HG02970 (cell line): Measurements from ENCODE around the gene RGS10.
A peak's percentile ranks its signal among the peaks of the same experiment; 100 is the strongest.

ENCODE experiments used
- ATAC-seq: cut with Tn5 transposase; IDR thresholded peaks from one replicate; pipeline ENCODE4 v1.9.1; 2021; ENCODE audit warnings: mild to moderate bottlenecking, moderate library complexity, moderate number of reproducible peaks; ENCODE audit not compliant: unreplicated experiment, low FRiP score

The RGS10 gene

DNA sequence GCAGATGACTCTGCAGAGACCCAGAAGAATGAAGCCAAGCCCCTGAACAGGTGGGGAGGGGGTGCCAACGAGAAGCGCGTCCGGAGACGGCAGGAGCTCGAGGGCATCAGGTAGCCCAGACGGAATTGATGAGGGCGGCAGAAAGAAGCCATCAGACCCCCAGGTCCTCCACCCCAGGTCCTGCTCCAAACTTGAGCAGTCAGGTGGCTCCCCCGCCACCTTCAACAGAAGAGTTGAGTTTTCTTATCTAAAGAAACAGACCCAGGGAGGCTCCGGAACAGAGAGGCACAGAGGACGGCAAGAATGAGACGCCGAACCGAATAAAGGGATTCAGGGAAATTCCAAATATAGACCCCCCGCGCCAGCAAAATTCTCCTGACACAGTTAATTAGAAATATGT lies 22.2 kb downstream of the RGS10 start:
- ATAC-seq: no peak

DNA sequence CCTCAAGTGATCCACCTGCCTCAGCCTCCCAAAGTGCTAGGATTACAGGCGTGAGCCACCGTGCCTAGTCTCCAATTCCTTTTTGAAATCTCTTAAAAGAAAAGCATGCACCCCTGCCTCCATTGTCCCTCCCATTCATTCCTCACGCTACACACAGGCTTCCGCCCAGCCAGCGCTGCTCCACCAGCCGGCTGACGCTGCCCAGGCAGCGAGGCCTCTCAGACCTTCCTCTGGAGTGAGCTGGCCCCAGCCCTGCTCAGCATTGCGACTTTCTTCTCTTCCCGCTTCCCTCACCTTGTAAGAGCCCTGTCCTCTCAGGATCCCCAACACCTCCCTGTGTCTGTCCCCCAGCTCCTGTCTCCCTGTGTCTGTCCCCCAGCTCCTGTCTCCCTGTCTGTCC lies 23.6 kb downstream of the RGS10 start:
- ATAC-seq: no peak

DNA sequence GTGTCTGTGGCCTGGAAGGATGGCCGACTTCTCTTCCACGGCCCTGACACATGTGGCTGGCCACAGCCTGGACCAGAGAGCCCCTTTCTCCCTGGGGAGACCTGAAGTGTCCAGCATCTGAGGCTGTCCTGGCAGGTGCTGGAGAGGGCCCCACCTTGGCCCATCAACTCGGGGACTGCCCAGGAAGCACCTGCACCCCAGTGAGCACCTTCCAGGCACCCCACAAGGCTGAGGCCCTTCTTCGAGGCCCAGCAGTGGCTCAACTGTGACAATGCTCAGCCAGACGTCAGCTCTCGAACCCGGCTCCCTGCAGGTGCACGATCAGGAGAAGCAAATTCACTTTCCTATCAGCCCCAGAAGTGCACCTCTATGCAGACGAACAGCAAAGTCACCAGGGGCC lies 24.3 kb downstream of the RGS10 start:
- ATAC-seq: no peak

DNA sequence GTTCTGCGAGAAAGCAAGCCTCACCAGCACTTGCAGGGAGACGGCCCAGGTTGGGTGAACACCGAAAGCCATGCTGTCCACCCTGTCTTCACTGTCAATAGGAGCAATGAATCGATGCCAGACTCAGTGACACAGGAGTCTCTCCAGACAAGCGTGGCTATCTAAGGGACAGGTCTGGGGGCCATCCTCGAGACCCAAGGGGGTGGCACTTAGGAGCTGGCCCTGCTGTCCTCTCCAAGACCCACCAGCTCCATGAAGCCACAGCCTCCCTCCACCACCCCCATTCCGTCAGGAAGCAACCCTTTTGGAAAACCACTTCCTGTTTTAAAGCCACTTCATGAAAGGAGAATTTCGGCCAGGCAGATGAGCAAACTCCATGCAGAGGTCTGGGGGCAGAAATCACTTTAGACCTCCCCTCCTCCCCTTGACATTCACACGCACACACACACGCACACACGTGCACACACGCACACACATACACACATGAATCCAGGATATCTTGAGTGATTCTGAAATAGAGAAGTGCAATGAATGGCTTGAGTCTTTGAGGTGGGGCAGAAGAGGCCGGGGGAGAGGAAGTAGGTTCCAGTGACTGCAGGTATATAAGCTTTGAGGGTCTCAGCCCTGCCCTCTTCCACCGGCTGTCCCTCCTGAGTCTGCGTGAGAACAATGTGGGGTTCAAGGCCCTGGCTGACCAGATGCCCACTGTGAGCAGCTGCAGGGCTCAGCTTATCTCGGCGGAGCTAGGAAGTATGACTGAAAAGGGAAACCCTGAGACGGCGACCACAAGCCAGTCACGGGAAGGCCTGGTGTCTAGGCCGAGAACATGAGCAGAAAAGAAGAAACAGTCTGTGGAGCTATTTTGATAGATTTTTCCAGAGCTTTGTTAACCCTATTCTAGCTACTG lies 25.0 kb downstream of the RGS10 start:
- ATAC-seq: no peak

DNA sequence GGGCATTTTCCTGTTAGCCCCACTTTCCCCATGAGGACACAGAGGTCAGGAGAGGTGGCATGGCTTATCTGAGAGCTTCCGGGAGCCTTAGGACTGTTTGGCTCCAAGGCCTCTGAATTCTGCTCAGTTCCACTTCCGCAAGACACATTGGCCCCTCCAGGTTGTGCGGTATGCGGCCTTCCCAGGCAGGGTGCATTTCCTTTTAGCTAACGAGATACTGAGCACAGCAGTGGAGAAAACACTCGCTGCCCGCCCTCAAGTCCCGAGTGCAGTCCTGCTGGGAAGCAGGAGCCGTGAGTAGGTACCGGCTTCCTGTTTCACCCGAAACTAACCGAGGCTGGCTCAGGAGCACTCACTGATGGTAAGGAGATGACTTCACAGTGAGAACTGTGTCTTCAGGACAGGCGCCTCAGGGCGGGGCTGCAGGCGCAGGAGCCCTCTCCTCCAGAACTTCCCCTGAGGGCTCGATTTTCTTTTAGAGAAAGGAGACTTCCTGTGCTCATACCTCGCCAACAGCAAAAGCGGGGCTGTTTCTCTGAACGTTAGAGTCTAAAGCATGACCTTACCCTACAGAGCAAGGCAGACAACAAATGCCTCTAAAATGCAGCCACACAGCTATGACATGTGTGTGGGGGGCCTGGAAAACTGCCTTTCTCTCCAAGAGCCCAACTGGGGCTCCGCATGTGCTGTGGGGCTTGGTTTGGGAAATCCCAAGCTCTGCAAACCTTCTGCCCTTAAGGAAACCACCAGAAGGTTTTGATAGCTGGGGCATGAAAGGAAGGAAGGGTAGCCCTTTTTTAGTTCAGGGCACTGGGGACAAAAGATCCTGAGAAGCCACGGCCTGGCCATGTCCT lies 25.9 kb downstream of the RGS10 start:
- peak; percentile 64 for ATAC-seq

DNA sequence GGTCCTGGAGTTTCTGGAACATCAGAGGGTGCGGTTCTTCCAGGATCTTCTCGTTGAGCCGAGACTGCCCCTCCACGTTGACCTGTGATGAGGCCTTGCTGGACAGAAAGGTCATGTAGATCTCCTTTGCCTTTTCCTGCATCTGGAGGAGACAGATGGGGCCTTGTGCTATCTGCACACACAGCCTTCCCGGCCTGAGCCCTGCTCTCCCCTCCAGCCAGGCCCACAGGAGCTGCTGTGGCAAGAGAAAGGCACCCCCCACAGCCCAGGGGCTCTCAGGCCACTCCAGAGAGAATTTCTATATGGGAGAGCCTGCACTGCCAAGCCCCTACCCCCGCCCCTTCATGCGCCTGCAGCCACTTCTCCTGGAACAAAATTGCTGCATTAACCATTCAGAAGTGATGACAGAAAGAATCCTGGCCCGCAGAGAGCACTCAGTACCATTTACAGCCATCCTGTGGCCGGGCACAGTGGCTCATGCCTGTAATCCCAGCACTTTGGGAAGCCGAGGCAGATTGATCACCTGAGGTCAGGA lies 26.9 kb downstream of the RGS10 start:
- no peak for ATAC-seq

DNA sequence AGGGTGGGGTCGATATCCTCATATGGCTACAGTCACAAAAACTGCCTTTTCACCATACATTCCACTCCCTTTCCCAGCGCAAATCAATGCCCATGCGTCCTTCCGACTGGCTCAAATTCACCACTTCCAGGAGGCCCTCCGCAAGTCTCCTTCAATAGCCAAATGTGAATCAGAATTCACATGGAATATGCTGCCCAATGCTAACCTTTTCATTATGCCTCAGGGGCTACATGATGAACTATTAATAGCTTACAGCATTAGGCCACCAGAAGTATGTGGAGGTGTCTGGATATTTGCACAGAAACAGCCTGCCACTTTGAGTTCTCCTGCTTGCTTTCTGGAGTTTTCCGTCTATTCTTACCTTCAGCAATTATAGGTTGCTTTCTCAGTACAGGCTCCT lies 27.7 kb downstream of the RGS10 start:
- no peak for ATAC-seq

DNA sequence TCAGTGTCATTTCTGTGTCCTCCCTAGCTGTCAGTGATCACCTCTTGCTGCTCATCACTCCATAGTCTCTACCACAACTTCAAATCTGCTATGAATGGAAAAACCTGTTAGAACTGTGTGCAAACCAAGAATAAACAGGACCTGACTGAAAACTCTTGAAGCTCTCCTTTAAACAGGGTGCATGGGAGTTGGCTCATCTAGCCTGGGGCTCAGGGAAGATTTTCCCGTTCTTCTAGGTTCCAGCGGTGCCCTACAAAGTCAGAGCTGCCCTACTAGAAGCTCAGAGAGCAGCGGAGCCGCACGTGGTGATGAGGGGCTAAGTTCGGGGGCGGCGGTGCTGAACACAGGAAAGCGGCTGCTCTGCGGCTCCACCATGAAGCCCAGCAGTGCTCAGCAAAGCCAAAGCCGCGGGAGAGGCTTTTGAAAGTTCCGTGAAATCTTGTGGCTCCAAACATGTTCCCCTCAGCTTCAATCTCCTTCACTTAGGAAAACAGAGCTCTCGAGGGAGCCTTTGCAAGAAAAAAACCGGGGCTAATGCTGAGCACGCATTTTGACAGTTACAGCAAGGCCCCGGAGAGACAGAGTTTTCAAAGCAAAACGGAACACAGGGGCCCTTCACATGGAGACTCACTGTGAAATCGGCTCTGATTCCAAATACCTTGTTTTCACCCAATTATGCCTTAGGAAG lies 30.5 kb downstream of the RGS10 start:
- ATAC-seq: no peak

DNA sequence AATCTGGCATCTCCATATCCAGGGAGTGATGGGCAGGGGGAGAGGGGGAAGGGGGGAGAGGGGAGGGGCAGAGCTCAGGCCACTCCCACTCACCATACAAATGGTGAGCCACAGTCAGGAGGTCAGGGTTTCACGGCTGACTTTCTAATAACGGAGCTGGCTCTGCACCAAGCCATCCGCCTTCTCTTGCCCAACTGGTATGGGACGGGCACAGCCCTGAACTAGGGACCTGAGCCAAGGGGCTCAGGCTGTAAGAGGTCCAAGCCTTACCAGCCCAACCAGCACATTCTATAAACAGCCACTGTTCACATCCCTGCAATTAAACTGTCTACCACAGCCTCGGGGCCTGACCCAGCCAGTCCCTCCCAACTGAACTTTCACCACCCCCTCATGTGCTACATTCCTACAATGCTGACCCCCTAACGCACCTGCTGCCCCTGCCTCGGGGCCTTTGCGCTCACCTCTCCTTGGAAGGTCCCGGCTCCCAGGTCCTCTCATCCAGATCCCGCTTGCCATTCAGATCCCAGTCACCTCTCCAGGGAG lies 32.5 kb downstream of the RGS10 start:
- no peak for ATAC-seq

DNA sequence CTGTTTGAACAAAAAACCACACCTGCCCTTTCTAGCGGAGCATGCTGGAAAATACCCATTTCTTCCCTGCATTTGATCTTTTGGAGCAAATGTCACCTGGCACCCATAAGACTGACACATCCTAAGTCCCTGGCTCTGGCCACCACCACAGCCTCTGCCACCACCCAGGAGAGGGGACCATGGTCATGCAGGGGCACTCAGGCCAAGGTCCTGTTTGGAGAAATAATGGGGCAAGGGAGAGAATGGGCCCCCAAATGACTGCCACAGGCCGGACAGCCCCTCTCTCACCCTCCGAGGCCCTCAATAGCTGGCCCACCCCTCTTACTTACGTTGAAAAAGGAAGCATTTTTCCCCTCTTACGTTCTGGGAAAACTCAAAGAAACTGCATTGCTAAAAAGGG lies 35.4 kb downstream of the RGS10 start:
- ATAC-seq: no peak

DNA sequence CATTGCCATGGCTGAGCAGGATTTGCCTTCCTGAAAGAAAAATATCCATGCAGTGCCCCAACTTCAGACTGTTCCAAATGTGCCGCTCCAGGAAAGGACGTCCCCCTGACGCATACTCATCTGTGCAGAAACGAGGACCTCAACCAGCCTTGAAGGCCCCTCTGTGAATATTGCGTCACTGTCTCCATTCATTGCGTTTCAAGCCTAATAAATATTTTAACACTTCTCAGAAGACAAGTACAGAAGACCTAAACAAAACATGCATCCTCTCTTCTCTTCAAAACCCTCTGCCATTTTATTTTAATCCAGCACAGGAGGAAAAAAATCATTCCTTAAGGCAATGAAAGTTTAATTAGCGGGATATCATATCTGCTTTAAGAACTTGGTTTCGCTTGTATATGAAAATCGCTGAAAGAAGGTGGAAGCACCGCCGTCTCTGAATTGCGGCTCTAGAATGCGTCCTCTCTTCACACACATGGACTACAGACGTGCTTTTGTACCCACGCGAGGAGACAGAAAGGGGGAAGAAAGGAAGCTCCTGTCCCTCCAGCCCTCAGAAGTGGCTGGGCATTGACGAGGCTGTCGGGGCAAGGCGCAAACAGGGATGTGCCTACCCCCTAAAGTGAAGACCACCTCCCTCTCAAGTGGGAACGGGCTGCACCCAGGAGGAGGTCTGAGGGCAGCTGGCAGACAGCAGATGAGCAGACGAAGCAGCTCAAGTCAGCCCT lies 36.8 kb downstream of the RGS10 start:
- no peak for ATAC-seq

DNA sequence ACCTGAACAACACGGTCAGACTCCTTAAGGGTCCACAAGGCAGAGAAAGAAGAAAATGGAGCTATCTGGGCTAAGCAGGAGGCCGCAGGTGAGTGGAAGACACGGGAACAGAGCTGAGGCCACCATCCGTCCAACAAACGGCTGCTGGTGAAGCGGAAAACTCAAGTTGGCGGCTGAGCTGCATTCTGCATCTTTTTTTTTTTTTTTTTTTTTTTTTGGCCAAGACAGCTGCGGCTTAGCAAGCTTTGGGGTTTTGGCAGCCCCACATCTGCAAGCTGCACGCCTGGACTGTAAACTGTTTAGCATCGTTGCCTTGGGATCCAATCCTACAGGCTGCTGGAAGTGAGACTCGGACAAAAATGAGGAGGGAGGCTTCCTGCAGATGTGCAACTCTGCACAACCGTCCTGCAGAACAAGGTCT lies 37.4 kb downstream of the RGS10 start:
- no peak for ATAC-seq

DNA sequence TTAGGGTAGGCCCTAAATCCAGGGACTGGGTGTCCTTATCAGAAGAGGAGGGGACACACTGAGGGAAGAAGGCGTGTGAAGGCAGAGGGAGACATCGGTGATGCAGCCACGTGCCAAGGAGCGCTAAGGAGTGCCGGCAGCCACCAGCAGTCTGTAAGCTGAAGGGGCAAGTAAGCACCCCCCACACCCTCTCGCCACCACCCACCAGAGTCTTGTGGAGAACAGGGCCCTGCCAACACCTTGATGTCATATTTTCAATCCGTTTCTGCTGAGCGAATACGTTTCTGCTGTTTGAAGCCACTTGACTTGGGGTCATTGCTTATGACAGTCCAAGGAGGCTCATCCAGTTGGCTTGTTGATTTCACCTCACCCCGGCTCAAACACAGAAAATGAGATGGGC lies 37.9 kb downstream of the RGS10 start:
- ATAC-seq: no peak

DNA sequence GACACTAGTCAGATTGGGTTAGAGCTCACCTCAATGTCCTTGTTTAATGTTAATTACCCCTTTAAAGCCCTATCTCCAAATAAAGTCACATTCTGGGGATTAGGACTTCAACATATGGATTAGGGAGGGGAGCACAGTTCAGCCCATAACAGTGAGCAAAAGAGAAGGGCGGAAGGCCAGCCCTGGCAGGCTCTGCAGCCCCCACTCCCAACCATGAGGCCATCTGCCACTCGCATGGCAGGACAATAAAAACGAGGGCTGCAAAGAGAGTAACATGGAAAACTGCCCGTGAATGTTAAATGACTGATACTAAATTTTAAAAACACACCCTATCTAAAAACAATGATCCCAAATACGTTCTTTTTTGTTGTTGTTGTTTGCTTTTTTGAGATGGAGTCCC lies 38.7 kb downstream of the RGS10 start:
- no peak for ATAC-seq

DNA sequence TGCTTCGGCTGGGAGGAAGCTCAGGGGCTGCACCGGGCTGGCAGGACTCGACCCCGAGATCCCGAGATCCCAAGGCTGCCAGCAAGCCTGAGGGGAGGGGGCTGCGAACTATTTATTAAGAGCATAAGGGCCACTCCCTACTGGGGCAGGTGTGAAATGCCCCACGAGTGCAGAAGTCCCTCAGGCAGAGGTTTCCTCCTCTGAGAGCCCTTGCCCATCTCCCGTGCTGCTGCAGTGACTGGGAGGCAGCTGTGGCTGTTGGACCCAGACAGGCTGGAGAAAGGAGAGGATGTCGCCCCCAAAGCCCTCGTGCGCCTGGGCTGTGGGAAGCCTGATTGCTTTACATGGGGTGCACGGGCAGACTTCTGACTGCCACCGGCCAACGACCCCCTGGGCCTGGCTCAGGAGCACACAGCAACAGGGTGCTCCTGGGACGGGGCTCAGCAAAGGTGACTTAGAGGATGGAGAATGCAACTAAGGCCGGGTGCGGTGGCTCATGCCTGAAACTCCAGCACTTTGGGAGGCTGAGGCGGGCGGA lies 39.8 kb downstream of the RGS10 start:
- ATAC-seq: no peak

DNA sequence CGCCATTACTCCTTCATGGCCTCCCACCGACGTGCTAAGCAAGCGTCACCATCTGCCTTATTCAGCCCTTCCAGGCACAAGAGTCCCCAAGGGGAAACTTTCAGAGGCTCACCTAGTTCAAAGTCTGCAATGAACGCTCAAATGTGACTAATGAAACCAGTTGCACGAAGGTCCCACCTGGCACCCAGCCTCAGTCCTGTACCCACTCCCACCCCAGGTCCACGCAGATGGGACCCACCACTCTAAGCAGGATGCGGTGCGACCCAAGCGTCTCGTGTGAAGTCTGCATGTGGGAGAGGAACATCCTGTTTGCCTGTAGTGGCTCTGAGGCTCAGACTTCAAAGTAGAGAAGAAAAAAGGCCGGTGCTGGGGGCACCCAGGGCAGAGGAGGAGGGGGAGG lies 40.3 kb downstream of the RGS10 start:
- no peak for ATAC-seq

DNA sequence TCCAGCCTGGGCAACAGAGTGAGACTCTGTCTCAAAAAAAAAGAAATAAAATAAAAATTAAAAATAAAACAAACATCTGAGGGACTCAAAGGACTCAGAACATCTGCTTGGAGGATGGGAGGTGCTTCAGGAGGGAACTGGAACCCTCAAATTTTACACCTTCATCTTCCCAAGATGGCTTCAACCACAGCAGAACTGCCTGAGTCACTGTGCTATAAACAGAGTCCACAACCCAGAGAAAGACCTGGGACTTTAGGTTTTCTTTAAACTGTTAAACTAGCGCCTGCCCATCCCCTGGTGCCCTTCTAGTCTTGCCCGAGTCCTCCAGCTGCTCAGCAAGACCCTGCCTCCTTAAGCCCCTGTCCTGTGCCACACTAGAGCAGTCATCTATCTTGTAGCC lies 40.8 kb downstream of the RGS10 start:
- no peak for ATAC-seq

DNA sequence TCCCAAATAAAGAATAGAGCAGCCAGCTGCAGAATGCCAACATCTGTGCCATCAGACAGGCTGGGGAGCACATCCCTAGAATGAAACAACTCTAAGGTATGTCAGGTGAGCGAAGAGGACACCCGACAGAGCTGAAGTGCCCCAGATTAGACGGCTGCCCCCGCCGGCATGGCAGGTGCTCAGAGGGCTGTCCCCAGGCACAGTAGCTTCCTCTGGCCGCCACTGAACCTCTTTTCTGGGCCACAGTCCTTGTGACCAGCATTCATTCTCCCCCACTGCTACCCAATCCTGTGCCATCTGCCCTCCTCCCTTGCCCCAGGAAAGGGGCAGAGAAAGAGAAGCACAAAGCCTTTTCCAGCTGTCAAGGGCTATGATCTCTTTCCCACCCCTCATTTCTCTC lies 41.7 kb downstream of the RGS10 start:
- no peak for ATAC-seq

DNA sequence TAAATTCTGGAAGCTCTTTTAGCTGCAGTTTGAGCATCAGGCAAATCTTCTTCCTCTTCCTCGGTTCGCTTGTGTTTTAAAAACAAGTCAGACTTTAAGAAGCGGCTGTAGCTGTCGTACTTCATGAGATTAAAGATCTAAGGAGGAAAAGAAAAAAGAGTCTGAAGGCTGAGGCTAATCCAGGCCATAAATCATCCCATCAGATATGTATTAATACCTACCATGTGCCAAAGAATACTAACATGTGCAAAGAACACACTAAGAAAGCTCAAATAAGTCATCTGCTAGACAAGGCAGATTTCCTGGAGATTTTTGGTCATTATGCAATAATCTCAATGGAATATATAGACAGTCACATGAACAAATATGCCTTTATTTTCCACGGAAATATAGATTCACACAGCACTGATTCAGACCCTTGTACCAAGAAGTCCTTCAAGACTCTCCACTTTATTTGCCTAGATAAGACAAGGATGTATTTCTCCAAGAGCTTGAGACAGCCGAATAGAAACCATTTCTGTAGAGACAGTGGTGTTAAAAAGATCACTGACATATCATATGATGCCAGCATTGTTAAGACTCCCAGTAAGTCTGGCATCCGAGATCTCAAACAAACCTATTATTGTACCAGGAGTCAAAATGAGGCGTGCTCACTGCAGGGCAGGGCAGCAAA lies 42.3 kb downstream of the RGS10 start:
- ATAC-seq: no peak
